HG03095 (cell line): ENCODE measurements around the gene MIDN.

Experiments used
- ATAC-seq: cut with Tn5 transposase; IDR thresholded peaks from one replicate; pipeline ENCODE4 v1.9.1; 2021; ENCODE audit warnings: moderate library complexity; ENCODE audit not compliant: unreplicated experiment

Gene MIDN

DNA sequence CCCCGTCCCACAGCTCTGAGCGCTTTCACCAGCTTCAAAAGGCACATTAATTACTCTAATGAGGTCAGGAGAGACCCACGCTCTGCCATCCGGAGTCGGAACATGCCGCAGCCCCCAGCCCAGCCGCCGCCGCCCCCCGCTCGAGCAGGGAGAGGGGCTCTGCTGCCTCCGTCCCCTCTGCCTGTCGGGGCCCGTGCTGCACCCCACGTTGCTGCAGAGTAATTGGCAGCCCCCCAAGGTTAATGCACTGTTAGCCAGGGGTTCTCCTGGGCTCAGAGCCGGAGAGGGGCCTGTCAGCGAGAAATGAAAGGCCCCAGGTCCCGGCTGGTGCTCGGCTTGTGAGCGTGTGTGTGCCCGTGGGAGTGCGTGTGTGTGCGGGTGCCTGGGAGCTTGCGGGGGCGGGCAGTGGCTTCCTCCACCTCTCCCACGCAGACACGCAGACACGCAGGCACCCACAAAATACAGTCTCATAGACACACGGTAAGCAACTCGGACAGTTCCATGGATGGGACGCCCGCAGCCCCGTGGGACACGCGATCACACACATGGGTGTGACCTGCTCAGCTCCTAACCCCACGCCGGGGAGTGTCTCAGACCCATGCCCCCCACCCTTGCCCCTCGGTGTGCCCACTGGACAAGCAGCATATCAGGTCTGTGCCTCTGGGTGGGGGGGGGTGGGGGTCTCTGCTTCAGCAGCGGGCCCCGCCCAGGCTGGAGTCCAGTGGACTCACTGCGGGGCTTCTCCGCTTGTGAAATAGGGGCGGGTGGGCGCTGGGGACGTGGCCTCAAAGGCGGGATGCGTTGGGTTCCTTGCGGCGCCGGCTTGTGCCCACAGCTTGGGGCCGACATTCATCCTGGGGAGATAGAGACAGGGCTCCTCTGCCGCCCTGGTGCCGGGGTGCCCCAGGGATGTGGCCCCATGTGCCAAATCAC lies 32.5 kb downstream of the MIDN start:
- no peak for ATAC-seq

DNA sequence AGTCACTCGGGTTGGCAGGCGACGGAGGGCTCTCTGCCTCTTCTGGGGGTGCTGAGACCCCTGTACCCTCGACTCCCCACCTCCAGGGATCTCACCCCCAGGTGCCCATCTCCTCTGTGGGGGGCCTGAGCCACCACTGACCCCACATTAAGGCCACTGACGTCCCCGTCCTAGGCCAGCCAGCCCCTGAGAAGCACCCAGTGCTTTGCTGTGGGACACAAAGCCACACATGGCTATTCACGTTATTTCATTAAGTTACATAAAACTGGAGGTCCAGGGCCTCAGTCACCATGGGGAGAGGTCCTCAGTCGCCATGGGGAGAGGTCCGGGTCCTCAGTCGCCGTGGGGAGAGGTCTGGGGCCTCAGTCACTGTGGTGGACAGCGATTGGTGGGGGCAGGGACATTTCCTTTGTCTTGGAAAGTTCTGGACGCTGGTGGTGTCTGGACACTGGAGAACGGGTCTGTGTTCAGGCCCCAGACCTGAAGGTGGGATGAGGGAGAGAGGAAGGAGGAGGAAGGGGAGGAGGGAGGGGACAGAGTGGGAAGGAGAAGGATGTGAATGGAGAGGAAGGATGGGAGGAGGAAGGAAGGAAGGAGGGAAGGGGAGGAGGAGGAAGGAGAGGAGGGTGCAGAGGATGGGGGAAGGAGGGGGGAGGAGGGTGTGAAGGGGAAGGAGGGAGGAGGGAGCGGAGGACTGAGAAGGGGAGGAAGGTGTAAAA lies 33.3 kb downstream of the MIDN start:
- no peak for ATAC-seq

DNA sequence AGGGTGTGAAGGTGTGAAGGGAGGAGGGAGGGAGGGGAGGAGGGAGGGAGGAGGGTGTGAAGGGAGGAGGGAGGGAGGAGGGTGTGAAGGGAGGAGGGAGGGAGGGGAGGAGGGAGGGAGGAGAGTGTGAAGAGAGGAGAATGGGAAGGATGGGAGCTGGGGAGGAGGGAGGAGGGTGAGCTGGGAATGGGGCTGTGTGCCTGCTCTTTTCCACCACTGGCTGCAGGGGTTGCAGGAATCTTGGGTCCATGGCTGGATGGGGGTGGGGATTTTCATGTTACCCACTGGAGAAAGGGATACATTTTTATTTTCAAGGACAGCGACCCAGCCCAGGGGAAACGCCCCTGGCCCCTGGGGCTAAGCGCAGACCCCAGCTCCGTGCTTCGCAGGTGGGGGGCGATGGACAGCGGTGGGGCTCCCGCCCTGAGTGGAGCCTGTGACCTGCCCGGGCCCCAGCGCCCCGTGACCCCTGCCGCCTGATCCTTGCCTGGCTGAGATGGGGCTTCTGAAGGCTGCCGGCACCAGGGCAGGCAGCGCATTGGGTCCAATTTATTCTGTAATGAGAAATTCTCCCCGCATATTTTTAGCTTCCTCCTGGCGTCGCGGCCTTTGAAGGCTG lies 34.3 kb downstream of the MIDN start:
- no peak for ATAC-seq

DNA sequence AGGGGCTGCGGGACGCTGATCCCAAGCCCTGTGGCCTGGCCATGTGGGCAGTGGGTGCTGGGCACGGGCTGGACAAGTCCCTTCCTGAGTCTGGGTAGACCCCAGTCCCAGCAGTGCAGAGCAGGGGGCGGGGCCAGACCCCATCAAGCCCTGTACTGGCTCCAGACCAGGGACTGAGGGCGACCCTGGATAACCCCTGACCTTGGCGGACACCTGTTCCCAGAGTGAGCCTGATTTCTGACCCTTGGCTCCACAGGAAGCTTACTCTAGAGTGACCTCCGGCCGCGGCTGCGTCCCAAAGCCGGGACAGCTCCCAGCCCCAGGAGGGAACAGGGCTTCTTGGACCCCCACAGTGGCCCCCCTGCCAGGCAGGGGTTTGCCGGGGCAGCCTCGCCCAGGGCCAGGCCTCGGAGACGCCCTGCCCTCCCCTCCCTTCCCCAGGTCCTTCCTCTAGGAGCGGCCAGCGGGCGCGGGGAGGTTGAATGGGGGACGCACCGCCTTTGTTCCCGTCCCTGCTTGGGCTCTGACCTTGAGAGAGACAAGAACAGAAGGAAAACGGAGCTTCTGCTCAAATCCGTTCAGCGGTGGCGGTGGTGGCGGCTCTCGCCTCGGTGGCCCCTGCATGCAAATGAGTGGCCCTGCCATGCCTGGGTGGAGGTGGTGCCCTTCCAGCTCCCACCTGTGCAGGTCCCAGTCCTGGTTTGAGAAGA lies 35.0 kb downstream of the MIDN start:
- ATAC-seq, result no peak

DNA sequence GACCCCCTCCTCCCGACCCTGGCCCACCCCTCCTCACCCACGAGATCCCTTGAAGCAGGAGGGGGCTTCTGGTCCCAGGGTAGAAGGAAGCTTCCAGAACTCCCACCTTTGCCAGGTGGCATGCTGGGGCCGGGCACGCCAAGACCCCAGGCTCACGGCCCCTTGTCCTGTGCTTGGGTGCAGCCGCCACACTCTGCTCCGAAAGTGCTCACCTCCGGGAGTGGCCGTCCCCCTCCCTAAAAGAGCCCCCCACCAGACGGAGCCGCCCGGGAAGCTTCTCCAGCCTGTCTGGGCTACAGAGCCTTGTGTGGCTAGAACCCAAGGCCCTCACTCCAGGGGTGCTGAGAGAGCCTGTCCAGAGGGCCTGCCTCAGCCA lies 35.5 kb downstream of the MIDN start:
- ATAC-seq, result no peak

DNA sequence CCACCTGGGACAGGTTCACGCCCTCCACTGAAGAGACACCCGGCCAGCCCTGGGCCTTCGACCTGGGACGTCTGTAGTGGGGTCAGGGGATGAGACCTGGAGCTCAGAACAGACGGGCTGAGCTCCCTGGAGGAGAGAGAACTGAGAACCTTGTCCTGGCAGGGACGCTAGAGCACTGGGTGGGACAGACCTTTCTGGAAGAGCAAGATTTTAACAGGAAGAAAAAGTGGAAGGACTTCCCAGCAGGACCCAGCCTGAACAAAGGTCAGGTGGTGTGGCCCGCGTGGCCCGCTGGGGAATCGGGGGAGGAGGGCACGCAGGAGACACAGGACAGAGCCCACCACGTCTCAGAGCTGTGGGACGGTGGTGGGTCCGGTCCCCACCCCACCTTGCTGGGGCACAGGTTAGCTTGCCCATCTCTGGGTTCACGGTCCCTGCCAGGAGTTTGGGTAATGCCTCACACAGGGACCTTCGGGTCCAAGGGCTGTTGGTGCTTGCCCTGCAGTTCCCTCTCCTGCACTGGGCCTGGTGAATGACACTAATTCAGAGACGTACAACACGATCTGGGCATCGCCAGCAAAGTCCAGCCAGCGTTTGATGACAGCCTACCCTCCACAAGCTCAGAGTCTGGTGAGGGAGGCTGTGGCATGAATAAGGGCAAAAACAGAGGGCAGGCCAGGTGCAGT lies 36.1 kb downstream of the MIDN start:
- ATAC-seq, result no peak

DNA sequence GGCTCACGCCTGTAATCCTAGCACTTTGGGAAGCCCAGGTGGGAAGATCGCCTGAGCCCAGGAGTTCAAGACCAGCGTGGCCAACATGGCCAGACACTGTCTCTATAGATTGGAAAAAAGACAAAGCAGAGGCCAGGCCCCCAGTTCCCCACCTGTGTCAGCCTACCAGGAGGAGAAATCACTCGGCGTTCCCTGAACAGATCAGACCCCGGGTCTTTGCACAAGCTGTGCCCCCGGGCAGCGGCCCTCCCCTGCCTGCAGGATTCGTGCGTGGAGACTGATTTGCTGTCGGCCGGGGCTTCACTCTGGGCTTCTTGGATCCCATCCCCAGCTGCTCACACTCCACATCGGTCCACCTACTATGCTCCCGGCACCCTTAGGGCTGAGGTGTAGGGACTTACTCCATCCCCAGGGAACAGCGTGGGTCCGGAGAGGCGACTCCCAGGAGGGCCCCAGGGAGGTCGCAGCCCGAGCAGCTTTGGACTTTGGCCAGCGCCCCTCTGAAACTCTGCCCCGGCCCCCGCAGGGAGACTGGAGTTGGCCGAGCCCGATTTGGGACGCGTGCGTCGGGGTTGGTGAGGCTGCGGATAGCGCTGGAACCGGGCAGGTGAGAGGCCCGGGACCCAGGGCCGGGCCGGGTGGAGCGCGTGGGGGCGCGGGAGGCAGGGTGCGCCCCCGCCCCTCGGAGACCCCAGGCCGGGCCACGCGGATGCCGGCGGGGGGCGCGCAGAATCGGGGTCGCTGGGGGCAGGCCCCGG lies 36.8 kb downstream of the MIDN start:
- no peak for ATAC-seq

DNA sequence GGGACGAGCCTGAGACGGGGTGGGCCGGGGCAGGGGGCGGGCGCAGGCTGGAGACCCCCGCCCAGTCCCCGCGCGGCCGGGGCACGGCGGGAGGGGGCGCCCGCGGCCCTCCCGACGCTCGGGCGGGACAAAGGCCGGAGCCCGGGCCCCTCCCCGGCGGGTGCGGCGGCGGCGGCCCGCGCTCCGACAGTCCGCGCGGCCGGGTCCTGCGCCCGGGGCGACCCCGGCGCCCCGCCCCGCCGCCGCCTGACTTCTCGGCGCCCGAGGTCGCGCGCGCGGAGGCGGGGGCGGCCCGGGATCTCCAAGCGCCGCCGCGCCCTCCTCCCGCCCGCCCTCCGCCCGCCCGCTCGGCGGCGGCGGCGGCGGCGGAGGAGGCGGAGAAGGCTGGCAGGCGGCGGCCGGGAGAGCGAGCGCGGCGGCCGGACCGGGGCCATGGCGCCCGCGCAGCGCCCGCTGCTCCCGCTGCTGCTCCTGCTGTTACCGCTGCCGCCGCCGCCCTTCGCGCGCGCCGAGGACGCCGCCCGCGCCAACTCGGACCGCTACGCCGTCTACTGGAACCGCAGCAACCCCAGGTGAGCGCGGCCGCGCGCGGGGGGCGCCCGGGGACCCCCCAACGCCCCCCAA lies 37.5 kb downstream of the MIDN start, which contains the start of gene EFNA2:
EFNA2 (plus strand) TSS at position 137 of the 624 bp plus-strand sequence; CDS start at position 433, 296 bp downstream.
- no peak for ATAC-seq

DNA sequence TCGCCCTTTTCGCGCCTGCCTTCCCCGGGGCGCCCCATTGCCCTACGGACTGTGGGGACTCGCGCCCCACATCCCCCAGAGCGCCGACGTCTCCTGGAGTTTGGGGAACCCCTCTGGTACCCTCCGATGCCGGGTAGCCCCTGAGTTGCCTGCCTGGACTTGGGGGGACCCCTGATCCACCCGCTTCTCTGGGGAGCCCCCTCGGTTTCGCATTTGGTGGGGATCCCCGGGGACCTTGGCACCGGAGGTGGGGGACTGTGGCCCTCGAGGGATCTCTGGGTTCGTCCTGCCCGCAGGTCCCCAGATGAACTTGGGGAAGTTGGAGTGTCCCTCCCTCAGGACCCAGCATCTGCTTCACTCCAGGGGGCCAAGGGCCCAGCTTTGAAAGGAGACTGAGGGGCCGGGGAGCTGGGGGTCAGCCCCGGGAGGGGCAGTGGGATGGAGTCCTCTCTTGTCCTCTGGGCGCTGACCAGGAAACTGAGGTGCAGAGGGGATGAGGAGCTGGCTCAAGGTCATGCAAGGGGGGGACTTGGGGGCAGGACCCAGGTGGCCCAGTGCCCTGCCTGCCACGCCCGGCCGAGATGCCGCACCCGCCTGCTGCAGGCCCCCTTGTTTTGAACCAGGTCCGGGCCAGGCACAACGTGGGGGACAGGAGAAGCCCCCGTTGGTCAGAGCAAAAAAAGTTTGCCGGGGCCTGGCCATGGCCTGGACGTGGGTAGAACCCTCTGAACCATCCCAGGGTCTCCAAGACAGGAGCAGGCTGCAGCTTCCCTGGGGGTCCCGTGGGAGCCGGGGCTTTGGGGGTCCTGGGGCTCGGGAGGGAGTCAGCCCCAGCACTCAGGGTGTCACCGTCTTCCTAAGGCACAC lies 38.3 kb downstream of the MIDN start:
- no peak for ATAC-seq

DNA sequence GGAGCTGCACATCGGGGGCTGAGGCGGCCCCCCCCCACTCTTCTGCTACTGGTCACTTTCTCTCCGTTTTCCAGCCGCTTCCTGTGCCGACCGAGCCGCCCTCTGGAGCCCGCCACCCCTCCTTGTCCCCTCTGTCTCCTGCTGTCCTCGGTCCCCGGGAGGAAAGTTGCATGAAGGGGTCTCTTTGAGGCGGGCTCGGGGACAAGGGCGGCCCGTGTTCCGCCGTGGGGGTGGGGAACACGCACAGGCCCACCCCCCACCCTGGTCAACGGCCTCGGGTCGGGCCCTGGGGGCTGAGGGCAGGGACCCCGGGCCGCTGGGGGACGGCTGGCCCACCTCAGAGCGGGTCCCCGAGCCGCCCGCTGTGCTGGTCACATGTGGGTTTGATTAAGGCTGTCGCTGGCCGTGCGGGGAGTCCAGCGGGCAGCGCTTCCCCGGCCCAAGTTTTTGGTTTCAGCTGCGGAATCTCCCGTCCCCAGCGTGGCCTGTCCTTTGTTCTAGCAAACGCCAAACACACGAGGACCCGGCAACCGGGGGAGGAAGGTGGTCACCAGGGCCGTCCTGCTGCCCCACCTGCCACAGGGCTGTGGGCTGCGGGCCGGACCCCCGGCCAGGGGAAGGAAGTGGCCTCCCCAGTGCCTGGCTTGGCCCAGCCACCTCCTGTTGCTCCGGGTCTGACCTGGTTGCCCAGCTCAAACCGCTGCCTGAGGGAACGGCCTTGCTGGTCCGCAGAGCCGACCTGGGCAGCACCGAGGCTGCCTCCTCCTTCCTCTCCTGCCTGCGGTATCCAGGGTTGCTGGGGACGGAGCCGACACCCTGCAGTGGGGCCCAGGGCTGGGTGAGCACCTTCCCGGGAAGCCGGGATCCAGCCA lies 39.2 kb downstream of the MIDN start:
- no peak for ATAC-seq

DNA sequence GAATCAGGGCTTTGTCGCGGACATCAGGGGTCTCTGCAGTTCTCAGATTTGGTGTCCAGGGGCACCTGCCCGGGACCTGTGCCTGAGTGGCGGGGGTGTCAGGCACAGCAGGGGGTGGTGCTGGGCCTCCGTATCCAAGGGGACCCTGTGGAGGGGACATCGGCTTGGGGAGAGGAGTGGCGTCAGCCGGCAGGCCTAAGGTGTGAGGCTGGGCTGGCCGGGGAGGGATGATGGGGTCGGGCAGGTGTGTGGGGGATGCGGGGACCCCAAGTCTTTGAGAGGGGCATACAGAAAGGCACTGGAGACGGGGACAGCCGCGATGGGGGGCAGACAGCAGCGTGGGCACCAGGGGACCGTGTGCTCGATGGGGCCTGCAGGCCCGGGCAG lies 39.8 kb downstream of the MIDN start:
- no peak for ATAC-seq

DNA sequence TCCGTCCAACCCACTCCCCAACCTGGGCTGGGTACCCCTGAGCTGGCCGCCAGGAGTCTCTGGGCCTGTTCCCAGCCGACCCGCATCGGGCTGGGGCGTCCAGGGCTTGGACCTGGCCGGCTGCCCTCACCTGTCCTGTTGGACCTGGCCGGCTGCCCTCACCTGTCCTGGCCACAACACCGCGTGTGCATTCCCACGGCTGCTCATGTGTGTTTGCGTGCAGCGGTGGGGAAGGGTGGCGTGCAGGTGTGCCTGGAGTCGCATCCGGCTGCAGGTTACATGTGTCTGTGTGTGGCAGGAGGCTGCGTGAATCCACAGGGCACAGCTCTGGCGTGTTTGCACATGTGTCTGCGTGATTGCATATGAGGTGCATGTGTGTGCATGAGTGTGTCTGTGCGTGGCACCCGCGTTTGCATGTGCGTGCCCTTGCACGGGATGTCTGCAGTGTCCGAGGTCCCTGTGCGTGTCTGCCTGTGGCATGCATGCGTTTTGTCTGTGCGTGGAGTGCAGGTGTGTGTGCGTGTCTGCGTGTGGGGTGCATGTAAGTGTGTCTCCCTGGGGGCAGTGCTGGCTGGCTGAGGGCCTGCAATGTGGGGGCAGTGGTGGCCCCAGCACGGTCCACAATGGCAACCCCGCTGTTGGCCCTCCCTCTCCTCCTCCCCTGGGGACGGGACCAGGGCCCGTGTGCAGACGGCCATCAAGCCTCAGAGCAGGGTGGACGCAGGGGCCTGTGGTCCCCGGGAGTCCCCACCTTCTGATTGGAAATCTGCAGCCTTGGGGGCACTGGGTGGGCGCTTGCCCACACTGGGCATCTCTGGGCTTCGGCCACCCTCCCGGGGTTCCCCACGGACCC lies 40.7 kb downstream of the MIDN start:
- no peak for ATAC-seq

DNA sequence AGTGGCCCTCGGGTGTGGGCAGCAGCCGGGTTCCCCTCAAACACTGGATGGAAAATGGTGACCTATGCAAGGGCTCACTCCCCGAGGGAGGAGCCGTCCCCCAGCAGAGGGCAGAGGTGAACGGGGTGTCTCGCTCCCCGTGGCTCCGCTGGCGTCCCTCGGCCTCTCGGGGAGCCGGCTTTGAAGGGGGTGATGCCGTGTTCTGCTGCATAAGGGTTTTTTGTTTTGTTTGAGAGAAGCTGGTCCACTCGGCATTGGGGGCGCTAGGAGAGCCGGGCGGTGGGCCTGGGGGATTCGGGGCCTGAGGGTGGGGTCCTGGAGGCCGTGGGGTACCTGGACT lies 41.3 kb downstream of the MIDN start:
- ATAC-seq, result no peak

DNA sequence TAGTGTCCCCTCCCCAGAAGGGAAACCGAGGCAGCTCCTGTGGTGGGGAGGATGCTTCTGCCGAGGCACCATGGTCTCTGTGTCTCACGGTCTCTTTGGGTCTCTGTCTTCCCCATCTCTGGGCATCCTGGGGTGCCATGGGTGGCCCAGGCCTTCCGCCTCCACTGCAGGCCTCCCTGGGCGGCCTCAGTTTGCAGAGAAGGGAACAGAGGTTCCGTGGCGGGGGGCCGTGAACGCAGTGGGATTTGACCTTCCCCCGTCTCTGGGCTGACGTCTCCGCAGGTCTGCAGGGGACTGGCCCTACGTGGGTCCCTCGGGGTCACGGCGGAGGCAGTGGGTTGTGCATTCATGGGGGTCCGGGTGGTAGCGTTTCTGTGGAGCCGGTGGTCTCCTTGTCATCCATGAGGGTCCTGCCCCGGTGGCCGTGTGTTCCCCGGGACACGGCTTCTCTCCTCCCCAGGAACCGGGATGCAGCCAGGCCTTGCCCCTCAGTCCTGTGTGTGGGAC lies 41.9 kb downstream of the MIDN start:
- ATAC-seq, result no peak

DNA sequence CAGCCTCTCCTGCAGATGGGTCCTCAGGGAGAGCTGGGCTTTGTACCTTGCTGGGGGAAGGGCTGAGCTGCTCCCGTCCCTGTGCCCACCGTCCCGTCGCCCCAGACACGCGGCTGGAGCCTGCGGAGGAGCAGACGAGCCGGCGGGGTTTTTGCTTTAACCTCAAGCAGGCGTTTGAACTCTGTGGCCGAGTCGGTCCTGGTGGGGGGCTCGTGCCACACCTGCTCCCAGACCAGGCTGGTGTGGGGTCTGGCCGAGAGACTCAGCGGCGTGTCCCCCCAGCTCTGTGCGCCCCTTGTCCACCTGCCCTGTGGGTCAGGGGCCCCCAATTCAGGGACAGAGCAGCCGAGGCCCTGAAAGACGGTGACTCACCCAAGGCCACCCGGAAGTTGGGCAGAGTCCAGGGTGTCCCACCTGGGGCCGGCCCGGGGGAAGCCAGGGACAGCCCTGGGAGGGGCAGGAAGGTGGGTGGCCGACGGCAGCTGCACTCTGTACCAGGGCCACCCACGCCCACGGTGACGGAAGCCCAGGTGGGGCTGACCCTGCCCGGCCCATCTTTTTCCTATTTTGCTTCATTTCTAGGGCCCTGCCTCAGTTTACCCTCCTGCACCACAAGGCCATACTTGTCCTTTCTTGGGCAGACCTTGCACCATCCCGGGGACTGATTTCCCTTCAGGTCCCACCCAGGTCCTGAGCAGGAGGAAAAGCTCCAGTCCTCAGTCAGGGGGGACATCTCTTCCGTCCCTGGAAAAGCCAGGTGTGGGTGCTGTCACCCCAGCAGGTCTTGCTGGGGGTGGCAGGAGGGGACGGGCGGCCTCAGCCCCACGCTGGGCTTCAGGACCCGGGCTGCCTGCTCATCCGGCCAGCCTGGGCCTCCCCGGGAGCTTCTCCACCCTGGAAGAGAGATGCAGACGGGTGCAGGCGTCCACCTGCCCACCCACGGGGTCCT lies 42.6 kb downstream of the MIDN start:
- ATAC-seq, result no peak
